ENCODE results near the gene ZNF573.
"Not testable (repeated sequence)": the region's sequence is repeated elsewhere in the genome, so short reads cannot be mapped to it uniquely, and the experiment has no call there.

ZNF573 gene

DNA sequence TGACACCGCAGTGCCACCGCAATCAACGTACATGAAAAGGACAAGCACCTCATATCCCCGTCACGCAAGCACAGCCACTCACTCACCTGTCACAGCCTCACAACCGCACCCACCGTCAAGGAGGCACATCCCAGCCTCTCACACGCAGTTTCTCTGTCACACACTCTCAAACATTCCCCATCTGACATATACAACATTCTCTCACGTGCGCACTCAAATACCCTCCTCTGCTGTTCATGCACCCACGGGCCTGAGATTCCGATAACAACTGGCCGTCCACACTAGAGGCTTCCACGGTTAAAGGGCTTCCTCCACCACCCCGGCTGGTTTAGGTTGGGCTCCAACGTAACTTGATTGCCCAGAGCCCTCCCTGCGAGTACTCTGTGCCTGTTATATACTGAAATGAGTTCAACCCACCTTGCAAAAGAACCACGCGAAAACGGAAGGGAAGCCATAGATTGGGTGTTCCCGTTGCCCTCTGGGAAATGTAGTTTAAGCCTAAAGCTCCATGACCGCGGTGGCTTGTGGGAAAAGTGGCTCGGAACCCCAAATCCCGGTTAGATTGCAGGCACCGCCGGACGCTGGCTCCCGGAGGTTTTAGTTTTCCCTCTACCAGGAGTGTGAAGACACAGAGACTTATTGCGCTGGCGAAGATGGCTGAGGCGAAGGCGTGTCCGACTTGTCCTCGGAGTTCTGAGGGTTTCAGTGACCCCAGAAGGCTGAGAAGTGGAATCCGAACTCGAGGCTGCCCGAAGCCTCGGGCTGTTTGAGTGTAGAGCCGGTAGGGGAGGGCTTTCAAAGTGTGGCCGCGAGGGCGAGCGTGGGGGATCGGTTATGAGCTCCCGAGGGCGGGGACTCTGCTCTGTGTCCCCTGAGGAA, at the start of gene ZNF573:
Gene ZNF573, minus strand, starts transcription at position 460 of the 879 bp plus-strand sequence. CDS start 5,857 bp downstream, outside the sequence.
- DNase-seq: peak; percentile 81

GRCh38 chr19:37817180-37817981, 38.0 kb upstream of the ZNF573 start:
- DNase-seq: no peak

DNA sequence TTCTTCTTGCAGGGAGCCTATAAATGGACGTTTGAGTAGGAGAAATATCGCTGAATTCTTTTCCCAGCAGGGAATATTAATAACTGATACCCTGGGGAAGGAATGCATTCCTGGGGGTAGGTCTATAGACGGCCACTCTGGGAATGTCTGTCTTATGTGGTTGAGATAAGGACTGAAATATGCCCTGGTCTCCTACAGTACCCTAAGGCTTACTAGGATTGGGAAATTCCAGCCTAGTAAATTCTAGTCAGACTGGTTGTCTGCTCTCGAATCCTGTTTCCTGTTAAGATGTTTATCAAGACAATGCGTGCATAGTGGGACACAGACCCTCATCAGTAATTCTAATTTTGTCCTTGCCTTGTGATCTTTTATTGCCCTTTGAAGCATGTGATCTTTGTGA, 36.2 kb upstream of the ZNF573 start:
- DNase-seq: not testable (repeated sequence)

GRCh38 chr19:37813340-37813739, 34.0 kb upstream of the ZNF573 start:
- DNase-seq: no peak

DNA sequence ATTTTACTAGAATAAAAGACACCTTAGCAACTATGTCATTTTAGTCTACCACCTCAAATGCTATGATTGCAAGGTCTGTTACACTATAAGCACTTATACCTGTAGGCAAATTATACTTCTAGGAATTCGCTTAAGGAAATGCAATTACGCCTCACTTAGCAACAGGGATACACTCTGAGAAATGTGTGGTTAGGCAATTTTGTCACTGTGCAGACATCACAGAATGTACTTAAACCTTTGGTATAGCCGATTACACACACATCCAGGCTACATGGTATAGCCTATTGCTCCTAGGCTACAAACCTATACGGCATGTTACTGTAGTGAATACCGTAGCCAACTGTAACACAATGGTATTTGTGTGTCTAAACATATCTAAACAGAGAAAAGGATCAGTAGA, 30.0 kb upstream of the ZNF573 start:
- DNase-seq: no peak

GRCh38 chr19:37803249-37803840, 24.0 kb upstream of the ZNF573 start:
- no peak for DNase-seq

DNA sequence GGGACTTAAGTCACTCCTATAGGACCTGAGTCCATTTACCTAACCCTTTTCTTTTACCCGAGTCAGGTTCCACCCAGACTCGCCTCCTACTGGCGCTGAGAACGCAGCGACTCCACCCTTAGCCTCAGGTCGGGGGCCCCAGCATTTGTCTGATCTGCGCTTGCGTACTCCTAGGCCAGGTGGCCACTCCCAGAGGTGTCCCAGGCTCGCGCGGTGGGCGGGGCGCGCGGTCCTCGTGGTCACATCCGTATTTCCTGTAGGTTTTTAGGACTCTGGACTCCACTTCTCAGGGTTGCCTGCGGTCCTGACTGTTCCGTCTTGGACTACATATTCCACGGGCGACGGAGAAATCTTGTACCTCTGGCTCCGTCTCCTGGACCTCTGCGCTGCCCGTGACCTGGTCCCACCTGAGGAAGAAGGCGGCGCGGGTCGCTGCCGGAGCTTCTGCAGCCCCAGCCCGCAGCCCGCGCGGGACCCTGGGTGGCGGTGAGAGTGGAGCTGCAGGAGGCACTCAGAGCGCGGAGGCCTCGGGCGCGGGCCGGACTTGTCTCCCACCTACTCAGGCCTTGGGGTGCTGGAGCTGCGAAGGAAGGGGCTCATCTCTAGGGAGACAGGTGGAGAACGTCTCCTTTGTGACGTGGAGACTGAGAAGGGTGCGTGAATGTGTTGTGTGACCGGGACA, 11.0 kb upstream of the ZNF573 start:
- no peak for DNase-seq

- DNase-seq: no peak
These were observed 716 bp downstream of the ZNF573 start for GRCh38 chr19:37778613-37779126.

GRCh38 chr19:37770985-37771384, 8.4 kb downstream of the ZNF573 start:
- no peak for DNase-seq

- DNase-seq: no peak
These were observed 15.9 kb downstream of the ZNF573 start for GRCh38 chr19:37763488-37763887.

- DNase-seq: not testable (repeated sequence)
These were observed 21.7 kb downstream of the ZNF573 start for GRCh38 chr19:37757683-37758082.

- no peak for DNase-seq
These were observed 41.0 kb downstream of the ZNF573 start for GRCh38 chr19:37738371-37738770.

DNA sequence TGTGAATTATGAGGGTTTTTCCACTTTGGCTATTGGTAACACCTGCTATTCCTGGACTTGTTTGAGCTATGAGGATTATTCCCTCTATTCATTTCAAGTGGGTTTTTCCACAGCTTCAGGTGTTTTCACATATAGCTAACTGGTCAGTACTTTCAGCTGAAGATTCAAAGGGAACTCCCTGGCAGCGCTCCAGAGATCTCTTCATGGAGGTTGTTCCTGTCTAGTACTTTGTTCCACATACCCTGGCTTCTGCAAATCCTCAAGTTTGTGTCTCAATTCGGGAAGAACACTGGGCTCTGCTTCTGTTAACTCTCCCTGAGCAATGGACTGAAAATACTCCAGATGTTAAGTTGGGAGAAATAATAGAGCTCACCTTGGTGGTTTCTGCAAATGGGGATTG, 54.2 kb downstream of the ZNF573 start:
- no peak for DNase-seq

GRCh38 chr19:37719927-37720265, 59.5 kb downstream of the ZNF573 start:
- DNase-seq: no peak

DNA sequence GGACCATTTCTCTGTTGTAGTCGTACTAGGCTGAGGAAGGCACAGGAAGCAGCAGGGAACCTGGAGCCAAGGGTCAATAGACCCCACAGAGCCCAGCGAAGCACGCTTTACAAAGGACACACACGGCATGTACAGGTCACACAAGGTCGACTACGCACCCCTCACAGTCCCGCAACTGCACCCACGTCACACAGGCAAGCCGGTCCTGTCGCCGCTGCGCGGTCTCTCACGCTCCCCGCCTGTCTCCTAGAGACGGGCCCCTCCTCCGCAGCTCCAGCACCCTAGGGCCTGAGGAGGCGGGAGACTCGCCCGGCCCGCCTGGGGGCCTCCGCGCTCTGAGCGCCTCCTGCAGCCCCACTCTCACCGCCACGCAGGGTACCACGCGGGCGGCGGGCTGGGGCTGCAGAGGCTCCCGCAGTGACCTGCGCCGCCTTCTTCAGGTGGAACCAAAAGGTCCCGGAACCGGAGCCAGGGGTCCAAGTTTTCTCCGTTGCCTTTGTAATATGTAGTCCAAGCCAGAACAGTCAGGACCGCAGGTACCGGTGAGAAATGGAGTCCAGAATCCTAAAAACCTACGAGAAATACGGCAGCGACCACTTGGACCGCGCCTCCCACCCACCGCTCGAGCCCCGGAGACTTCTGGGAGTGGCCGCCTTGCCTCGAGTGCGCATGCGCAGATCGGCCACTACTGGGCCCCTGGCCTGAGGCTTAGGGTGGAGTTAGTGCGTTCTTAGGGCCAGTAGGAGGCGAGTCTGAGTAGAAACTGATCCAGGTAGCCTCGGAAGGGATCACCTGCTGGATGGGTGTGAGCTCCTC, 60.1 kb downstream of the ZNF573 start, which contains the start of gene ZNF607:
Gene ZNF607, minus strand, starts transcription at position 651 of the 816 bp plus-strand sequence. CDS start 8,143 bp downstream, outside the sequence.
- DNase-seq: peak; percentile 71

- no peak for DNase-seq
These were observed 61.1 kb downstream of the ZNF573 start for GRCh38 chr19:37718304-37718703.

DNA sequence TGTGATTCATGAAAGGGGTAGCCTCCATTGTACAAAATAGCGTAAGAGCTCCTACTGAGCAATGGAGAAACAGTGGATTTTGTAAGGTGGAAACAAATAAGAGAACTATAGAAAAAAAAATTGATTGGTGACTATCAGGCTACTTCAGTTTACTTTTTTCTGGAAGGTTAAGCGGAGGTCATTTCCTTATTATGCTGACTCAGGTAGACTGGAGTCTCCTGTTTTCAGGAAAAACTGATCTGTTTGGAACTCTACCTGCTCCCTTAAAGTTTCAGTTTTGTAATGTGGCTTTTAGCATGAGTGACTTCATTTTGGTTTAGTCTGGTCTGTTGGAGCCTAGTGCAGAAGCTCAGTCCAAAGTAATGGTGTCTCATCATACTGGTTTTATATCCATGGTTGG, 63.2 kb downstream of the ZNF573 start:
- DNase-seq: no peak

- DNase-seq: no peak
These were observed 73.3 kb downstream of the ZNF573 start for GRCh38 chr19:37706052-37706605.

- DNase-seq: no peak
These were observed 80.3 kb downstream of the ZNF573 start for GRCh38 chr19:37699057-37699456.

DNA sequence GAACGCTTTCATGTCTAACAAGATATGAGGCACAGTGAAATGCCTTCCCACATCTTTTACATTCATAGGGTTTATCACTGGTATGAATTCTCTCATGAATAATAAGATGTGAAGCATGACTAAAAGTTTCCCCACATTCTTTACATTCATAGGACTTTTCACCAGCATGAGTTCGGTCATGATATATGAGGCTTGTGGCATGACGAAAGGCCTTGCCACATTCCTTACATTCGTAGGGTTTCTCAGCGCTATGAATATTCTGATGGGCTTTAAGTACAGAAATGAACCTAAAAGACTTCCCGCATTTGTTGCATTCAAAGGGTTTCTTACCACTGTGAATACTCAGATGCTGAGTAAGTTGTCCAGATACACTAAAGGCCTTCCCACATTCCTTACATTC, 81.2 kb downstream of the ZNF573 start:
- no peak for DNase-seq

DNA sequence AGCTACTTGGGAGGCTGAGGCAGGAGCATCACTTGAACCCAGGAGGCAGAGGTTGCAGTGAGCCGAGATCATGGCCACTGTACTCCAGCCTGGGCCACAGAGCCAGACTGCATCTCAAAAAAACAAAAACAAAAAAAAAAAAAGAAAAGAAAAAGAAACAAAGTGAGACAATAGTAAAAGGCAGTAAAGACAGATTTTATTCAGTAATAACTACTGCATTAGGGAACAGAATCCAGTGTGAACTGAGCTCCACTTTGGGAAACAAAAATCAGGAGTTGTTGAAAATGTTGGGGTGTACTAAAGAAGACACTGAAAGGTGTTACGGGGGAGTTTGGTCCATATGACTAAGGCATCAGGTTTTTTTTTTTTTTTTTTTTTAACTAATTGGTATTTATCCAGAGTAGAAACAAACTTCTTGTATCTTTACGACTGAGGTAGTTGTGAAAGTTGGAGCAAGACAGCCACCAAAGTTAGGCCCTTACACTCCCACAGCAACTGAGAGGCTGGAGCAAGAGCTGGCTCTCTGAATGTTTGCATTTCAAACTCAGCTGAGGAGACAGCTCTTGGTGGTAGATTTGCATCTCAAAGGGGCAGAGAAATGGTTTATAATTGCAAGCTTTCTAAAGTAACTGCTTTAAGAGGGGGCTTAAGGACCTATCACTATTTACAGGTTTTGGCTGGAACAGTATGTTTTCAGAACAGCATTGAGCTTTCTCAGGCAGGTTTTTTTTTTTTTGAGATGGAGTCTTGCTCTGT, 84.1 kb downstream of the ZNF573 start:
- no peak for DNase-seq

All from GF-D8 (cell line).